K562 (cell line): ENCODE results near the gene POLD2. TPM values are rescaled to one million over a fixed set of nuclear protein-coding genes. Genes with fewer than 3 reads are reported as not detected.

Experiments used
- CHD4 ChIP-seq: fragments of 200-600 bp; sonication (generic); IDR thresholded peaks from 3 replicates; pipeline ENCODE4 v1.6.1; 2012; ENCODE audit warnings: low read depth, mild to moderate bottlenecking, mixed read lengths, low read length, inconsistent platforms; ENCODE audit not compliant: insufficient read depth, insufficient replicate concordance, poor library complexity, severe bottlenecking
- CREM ChIP-seq: IDR thresholded peaks from 2 replicates; pipeline ENCODE4 v1.6.1; 2014; ENCODE audit warnings: antibody characterized with exemption, low read depth
- E2F1 ChIP-seq: sonication (generic); formaldehyde crosslinking; IDR thresholded peaks from 2 replicates; pipeline ENCODE4 v1.8.1; 2023; ENCODE audit warnings: mild to moderate bottlenecking, missing genetic modification reagents, moderate library complexity
- HNRNPK ChIP-seq: fragments of 200-400 bp; formaldehyde crosslinking; IDR thresholded peaks from one replicate; pipeline ENCODE4 v1.6.1; 2018; ENCODE audit warnings: mild to moderate bottlenecking, low read depth, low read length; ENCODE audit not compliant: poor library complexity, severe bottlenecking
- KDM4B ChIP-seq, 2 experiments: fragments of 450-650 bp in 1 of 2; sonication (generic) in 1 of 2; IDR thresholded peaks; 2 replicates each; pipeline ENCODE4 v1.6.1; 2016 to 2017; ENCODE audit warnings: borderline replicate concordance in 2 of 2, antibody characterized with exemption in 1 of 2, low read depth in 1 of 2, mild to moderate bottlenecking in 1 of 2
- RREB1 ChIP-seq: fragments of 250-450 bp; sonication (Bioruptor Pico); IDR thresholded peaks from 2 replicates; pipeline ENCODE4 v1.4.0; 2020
- ZBTB49 ChIP-seq: sonication (generic); formaldehyde crosslinking; IDR thresholded peaks from 2 replicates; pipeline ENCODE4 v1.8.0; 2022; ENCODE audit warnings: missing genetic modification reagents, mild to moderate bottlenecking, borderline replicate concordance
- ZNF140 ChIP-seq: fragments of 250-450 bp; sonication (Bioruptor Pico); IDR thresholded peaks from 2 replicates; pipeline ENCODE4 v1.8.0; 2021; ENCODE audit warnings: moderate library complexity, mild to moderate bottlenecking, inconsistent platforms
- ZNF431 ChIP-seq: sonication (generic); formaldehyde crosslinking; IDR thresholded peaks from 2 replicates; pipeline ENCODE4 v1.8.0; 2022; ENCODE audit warnings: mild to moderate bottlenecking, missing genetic modification reagents
- ZNF740 ChIP-seq, 3 experiments: fragments of 200-800 bp in 1 of 3; sonication (Bioruptor generic) in 1 of 3; sonication (generic) in 1 of 3; formaldehyde crosslinking in 1 of 3; IDR thresholded peaks; 2 replicates each; pipeline versions ENCODE4 v1.6.1 to v1.8.0; 2016 to 2022; ENCODE audit warnings: mild to moderate bottlenecking in 2 of 3, missing compliant biosample characterization in 2 of 3, missing genetic modification characterization in 2 of 3, missing genetic modification reagents in 1 of 3
- polyA plus RNA-seq, 8 experiments: library from polyadenylated mRNA; depleted of rRNA in 4 of 8; stranded (reverse) in 5 of 8; unstranded in 3 of 8; fragments of >200 nt; fragmentation: Nextera tagmentation in 2 of 8; fragmentation: Illumina TruSeq in 1 of 8; extraction: Ambion mirVana in 2 of 8; extraction: Trizol in 1 of 8; gene quantifications; 2 replicates each; pipeline versions ENCODE4 v1.2.1 to v1.2.3, GENCODE V29; 2011 to 2014; ENCODE audit warnings: inconsistent platforms in 1 of 8, missing spikeins in 1 of 8
- total RNA-seq, 7 experiments: library from RNA; depleted of rRNA in 6 of 7; stranded (reverse); fragments of >200 nt in 6 of 7; fragmentation: Illumina TruSeq in 2 of 7; extraction: Trizol in 2 of 7; gene quantifications; 2 replicates each; pipeline versions ENCODE4 v1.2.1 to v1.2.3, GENCODE V29; 2011 to 2021; ENCODE audit warnings: low replicate concordance in 1 of 7

Gene POLD2
- total and polyA plus RNA-seq, 9 of the 15 experiments (the other 6 are each of a cell fraction or from before 2014, with no cell fraction given) = 29.7 to 259 (median 225) TPM

- TF ChIP-seq ZBTB49 (CRISPR knock-in tag) (no peak), HNRNPK (no peak), ZNF740 (CRISPR knock-in tag; IDR thresholded peaks at IDR 0.05) (no peak), ZNF740 (tag; IDR thresholded peaks at IDR 0.05) (0 out of 4 replicates have a peak, but pooled peaks of 1 of the 2 experiments have one; percentile 33), E2F1 (CRISPR knock-in tag) (no peak), KDM4B (IDR thresholded peaks at IDR 0.05; ENCODE audit: borderline replicate concordance in 2 of 2, low read depth in 1 of 2) (no peak; a peak in 1 of 4 replicates), CHD4 (no peak), ZNF431 (CRISPR knock-in tag) (peak; percentile 77), ZNF140 (CRISPR knock-in tag) (no peak), CREM (no peak), RREB1 (CRISPR knock-in tag) (no peak)
These were observed 22.9 kb upstream of the POLD2 start (continued) for GRCh38 chr7:44145969-44146911.
